ENCODE results near the gene RHBDL2. TPM values are rescaled to one million over a fixed set of nuclear protein-coding genes. Genes with fewer than 3 reads are reported as not detected.

Gene RHBDL2
- total and polyA plus RNA-seq, 9 of the 15 experiments (the other 6 are each of a cell fraction or from before 2014, with no cell fraction given): not detected

DNA sequence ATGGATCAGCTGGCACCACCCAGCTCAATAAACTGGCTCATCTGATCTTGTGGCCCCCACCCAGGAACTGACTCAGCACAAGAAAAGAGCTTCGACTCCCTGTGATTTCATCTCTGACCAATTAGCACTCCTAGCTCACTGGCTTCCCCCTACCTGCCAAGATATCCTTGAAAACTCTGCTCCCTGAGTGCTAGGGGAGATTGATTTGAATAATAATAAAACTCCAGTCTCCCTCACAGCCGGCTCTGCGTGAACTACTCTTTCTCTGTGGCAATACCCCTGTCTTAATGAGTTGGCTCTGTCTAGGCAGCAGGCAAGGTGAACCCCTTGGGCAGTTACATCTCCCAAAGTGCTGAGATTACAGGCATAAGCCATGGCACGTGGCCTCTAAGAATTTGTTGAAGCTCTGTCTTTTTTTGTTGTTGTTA is 11.8 kb upstream of the RHBDL2 start (continued):
- TF ChIP-seq, protein P1, sequence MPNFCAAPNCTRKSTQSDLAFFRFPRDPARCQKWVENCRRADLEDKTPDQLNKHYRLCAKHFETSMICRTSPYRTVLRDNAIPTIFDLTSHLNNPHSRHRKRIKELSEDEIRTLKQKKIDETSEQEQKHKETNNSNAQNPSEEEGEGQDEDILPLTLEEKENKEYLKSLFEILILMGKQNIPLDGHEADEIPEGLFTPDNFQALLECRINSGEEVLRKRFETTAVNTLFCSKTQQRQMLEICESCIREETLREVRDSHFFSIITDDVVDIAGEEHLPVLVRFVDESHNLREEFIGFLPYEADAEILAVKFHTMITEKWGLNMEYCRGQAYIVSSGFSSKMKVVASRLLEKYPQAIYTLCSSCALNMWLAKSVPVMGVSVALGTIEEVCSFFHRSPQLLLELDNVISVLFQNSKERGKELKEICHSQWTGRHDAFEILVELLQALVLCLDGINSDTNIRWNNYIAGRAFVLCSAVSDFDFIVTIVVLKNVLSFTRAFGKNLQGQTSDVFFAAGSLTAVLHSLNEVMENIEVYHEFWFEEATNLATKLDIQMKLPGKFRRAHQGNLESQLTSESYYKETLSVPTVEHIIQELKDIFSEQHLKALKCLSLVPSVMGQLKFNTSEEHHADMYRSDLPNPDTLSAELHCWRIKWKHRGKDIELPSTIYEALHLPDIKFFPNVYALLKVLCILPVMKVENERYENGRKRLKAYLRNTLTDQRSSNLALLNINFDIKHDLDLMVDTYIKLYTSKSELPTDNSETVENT (CRISPR knock-in tag; IDR thresholded peaks at IDR 0.05): no peak
- TF ChIP-seq ETV5 (CRISPR knock-in tag; IDR thresholded peaks at IDR 0.05; ENCODE audit: low read depth) (0 out of 2 replicates have a peak, but pooled peaks have one; percentile 64), NFE2 (IDR thresholded peaks at IDR 0.05; ENCODE audit: low read depth) (peak; percentile 77), MAFF (IDR thresholded peaks at IDR 0.05; ENCODE audit: low read length) (peak; percentile 31; the same call in 1 of the 2 replicates), JUND (IDR thresholded peaks at IDR 0.05; ENCODE audit: borderline replicate concordance, low read depth, low read length) (peak; percentile 47; the same call in 1 of the 2 replicates), JUND (tag; IDR thresholded peaks at IDR 0.05; ENCODE audit: borderline replicate concordance, low read depth, low read length) (no peak; the same call in 2 of the 3 replicates), L3MBTL2 (IDR thresholded peaks at IDR 0.05) (peak; percentile 87), SMC3 (conservative IDR thresholded peaks at IDR 0.05; ENCODE audit: insufficient read depth, low read depth, low read length) (no peak), E2F6 (IDR thresholded peaks at IDR 0.05; ENCODE audit: borderline replicate concordance in 1 of 2, extremely low read depth in 1 of 2, insufficient read depth in 1 of 2, insufficient read length in 1 of 2, low read depth in 1 of 2, low read length in 1 of 2, poor library complexity in 1 of 2, severe bottlenecking in 1 of 2) (peak in 1 of 2 experiments; percentile 7), KAT2B (IDR thresholded peaks at IDR 0.05; ENCODE audit: low read depth, low read length) (no peak), CCNT2 (IDR thresholded peaks at IDR 0.05; ENCODE audit: borderline replicate concordance, extremely low read depth, insufficient read length, low read depth, low read length) (no peak), ZNF395 (CRISPR knock-in tag; IDR thresholded peaks at IDR 0.05) (no peak), NELFE (IDR thresholded peaks at IDR 0.05; ENCODE audit: insufficient read depth, insufficient read length) (no peak), DPF2 (IDR thresholded peaks at IDR 0.05) (peak; percentile 80)
- TF ChIP-seq, protein P2, sequence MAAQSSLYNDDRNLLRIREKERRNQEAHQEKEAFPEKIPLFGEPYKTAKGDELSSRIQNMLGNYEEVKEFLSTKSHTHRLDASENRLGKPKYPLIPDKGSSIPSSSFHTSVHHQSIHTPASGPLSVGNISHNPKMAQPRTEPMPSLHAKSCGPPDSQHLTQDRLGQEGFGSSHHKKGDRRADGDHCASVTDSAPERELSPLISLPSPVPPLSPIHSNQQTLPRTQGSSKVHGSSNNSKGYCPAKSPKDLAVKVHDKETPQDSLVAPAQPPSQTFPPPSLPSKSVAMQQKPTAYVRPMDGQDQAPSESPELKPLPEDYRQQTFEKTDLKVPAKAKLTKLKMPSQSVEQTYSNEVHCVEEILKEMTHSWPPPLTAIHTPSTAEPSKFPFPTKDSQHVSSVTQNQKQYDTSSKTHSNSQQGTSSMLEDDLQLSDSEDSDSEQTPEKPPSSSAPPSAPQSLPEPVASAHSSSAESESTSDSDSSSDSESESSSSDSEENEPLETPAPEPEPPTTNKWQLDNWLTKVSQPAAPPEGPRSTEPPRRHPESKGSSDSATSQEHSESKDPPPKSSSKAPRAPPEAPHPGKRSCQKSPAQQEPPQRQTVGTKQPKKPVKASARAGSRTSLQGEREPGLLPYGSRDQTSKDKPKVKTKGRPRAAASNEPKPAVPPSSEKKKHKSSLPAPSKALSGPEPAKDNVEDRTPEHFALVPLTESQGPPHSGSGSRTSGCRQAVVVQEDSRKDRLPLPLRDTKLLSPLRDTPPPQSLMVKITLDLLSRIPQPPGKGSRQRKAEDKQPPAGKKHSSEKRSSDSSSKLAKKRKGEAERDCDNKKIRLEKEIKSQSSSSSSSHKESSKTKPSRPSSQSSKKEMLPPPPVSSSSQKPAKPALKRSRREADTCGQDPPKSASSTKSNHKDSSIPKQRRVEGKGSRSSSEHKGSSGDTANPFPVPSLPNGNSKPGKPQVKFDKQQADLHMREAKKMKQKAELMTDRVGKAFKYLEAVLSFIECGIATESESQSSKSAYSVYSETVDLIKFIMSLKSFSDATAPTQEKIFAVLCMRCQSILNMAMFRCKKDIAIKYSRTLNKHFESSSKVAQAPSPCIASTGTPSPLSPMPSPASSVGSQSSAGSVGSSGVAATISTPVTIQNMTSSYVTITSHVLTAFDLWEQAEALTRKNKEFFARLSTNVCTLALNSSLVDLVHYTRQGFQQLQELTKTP (IDR thresholded peaks at IDR 0.05; ENCODE audit: low read depth in 1 of 2, partially characterized antibody in 2 of 2): no peak
- TF ChIP-seq, protein P3, sequence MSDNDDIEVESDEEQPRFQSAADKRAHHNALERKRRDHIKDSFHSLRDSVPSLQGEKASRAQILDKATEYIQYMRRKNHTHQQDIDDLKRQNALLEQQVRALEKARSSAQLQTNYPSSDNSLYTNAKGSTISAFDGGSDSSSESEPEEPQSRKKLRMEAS (CRISPR knock-in tag; IDR thresholded peaks at IDR 0.05): peak; percentile 21; the same call in 1 of the 2 replicates

Measured in K562 (cell line).